Measurements from ENCODE around the gene GSTM2.

Gene GSTM2

DNA sequence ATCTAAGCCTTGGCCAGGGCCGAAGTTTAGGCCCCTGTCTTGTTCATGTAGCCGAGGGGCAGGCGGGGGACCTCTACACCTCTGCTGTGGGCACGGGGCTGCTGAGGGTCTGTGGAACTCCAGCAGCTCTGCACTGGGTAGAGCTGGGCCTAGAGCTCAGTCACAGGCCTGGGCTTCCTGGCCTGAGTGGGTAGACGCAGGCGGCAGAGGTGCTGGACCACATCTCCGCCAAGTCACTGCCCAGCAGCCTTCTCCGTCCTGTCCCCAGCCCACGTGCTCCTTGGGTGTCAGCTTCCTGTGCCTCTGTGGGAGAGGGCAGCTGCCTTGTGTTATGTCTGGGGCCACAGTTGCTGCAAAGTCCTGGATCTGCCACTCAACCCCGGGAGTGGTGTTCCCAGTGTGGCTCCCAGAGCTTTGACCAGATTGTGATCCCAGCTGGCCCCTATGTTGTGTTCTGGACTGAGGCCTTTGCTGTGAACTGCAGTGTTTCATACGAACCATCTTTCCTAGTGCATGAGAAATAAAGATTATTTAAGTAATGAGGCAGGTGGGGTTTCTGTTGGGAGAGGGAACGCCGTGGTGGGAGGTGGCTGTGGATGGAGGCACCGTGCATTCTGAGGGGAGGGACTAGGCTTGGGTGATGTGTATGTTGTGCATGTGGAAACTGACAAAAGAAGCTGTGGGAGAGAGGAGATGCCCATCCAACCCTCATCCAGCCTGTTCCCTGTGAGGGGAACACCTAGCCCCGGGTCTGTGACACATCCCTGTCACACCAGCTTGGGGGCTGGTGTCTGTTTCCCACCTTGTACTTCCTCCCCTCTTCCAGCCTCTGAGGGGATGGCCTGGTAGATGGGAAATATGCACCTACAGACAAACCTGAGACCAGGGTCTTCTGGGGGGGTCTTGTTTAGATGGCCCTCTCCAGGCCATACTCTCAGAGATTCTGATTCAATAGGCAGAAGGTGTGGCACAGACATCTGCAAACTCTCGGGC is 36.0 kb upstream of the GSTM2 start:
- peak overlapping the region; percentile 53 for H3K27ac ChIP-seq
- TF ChIP-seq, protein P1, sequence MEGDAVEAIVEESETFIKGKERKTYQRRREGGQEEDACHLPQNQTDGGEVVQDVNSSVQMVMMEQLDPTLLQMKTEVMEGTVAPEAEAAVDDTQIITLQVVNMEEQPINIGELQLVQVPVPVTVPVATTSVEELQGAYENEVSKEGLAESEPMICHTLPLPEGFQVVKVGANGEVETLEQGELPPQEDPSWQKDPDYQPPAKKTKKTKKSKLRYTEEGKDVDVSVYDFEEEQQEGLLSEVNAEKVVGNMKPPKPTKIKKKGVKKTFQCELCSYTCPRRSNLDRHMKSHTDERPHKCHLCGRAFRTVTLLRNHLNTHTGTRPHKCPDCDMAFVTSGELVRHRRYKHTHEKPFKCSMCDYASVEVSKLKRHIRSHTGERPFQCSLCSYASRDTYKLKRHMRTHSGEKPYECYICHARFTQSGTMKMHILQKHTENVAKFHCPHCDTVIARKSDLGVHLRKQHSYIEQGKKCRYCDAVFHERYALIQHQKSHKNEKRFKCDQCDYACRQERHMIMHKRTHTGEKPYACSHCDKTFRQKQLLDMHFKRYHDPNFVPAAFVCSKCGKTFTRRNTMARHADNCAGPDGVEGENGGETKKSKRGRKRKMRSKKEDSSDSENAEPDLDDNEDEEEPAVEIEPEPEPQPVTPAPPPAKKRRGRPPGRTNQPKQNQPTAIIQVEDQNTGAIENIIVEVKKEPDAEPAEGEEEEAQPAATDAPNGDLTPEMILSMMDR (conservative IDR thresholded peaks at IDR 0.05) = no peak

DNA sequence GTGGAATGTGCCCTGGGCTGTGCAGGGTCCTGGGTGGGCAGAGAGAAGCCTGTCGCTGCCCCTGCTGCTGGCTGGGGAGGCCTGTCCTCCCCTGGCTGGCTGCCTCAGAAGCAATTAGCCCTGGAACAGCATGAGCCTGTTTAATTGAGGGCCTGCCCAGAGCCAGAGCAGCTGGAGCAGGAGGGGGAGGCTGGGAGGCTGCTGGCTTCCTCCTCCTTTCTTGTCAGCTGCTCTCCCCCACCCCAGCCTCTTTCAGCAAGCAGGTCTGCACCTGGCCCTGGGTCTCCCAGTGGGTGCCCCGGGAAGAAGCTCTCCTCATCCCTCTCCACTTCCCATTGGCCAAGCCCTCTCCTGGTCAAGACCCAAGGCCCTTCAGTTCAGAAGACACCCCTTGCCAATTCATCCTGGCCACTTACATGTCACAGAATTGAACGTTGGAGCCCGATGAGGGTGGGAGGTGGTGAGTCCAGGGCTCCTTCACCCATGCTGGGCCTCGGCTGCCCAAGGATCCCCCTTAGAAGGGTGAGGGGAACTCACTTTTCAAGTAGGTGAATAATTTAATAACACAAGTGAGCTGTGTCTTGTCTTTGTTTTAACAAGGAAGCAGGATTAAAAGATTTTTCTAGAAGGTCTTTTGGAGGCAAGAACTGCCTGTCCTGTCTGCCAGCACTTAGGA is 35.0 kb upstream of the GSTM2 start:
- TF ChIP-seq, protein P1 (conservative IDR thresholded peaks at IDR 0.05) = no peak
- H3K27ac ChIP-seq = peak overlapping the region; percentile 53

- H3K27ac ChIP-seq = no peak overlapping the region
- TF ChIP-seq, protein P1 (conservative IDR thresholded peaks at IDR 0.05) = no peak
Measured at GRCh38 chr1:109634292-109634691, 33.6 kb upstream of the GSTM2 start.

DNA sequence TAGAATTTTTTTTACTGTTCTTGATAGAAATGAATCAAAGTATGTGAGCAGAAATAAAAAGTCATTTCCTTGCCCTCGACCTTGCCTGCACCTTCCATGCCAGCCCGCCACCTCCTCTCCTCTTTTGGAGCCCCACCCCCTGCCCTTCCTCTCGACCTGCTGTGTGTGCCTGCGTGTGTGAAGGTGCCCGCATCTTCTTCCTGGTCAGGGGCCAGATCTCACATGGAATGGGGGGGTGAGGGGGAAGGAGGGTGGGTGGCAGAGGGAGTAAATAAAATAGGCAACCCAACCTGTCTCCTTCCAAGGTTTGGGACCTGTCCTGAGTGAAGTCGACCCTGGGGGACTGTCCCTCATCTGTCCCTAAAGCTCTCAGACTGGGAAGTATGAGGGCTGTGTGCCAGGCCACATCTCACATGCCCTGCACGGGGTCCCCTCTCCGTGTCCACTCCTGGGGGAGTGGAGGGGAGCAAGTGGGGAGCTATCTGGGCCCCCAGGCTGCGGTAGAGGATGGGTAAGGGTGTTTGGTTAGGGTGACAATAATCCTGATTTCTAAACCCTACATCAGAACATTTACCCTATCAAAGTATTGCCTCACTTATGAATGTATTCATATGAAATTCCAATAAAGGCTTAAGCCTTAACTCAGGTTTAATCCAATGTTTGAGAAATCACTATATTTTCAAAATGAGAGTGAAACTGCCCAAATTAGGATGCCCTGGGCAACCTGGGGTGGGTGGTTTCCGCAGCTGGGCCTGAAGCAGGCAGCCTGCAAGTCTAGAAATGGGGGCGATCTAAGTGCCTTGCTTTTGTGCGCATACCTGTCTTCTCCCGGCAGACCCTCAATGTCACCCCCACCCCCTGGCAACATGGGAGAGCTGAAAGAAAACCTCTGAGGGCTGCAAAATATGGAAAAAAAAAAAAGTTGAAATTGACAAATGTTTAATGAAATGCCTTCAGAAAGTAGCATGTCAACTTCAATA is 32.8 kb upstream of the GSTM2 start:
- H3K27ac ChIP-seq = no peak overlapping the region
- TF ChIP-seq, protein P1 (conservative IDR thresholded peaks at IDR 0.05) = no peak

DNA sequence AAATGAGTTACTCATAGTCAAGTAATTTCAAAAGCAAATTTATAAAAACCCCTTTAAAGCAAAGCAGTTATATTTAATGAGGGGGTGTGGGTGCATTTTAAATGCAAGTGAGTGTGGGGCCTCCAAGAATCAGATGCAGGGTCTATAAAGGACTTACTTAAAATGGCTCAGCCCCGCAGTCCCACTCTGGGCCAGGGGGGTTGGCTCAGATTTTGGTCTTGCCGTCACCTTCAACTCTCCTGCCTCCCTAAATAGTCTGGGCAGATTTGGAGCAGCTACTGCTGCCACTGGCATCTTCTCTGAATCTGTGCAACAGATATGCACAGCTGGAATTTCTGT is 32.0 kb upstream of the GSTM2 start:
- H3K27ac ChIP-seq = no peak overlapping the region
- TF ChIP-seq, protein P1 (conservative IDR thresholded peaks at IDR 0.05) = no peak

- TF ChIP-seq, protein P1 (conservative IDR thresholded peaks at IDR 0.05) = no peak
- H3K27ac ChIP-seq = no peak overlapping the region
Measured at GRCh38 chr1:109636201-109636952, 31.5 kb upstream of the GSTM2 start.
